PFSK-1 (cell line): Measurements from ENCODE around the gene RABEP2.

Experiments used
- FOXP2 ChIP-seq: optimal IDR thresholded peaks from 2 replicates; pipeline ENCODE3; 2011; ENCODE audit warnings: borderline replicate concordance, control low read depth, inconsistent platforms; ENCODE audit not compliant: insufficient read depth; ENCODE audit errors: extremely low read length, extremely low read depth
- POLR2AphosphoS5 ChIP-seq: IDR thresholded peaks from 2 replicates; pipeline ENCODE4 v1.6.1; 2012; ENCODE audit warnings: low read depth, mild to moderate bottlenecking, control low read depth, low read length, moderate library complexity
- REST ChIP-seq, 2 experiments: IDR thresholded peaks; 2 replicates each; pipeline versions ENCODE4 v1.6.1 to v1.8.0; 2011 to 2012; ENCODE audit warnings: low read depth in 2 of 2, low read length in 2 of 2, control low read depth in 1 of 2, inconsistent platforms in 1 of 2, mild to moderate bottlenecking in 1 of 2, moderate library complexity in 1 of 2; ENCODE audit not compliant: insufficient read depth in 1 of 2
- SIN3A ChIP-seq: IDR thresholded peaks from 2 replicates; pipeline ENCODE4 v1.6.1; 2012; ENCODE audit warnings: mild to moderate bottlenecking, low read length, moderate library complexity, borderline replicate concordance; ENCODE audit not compliant: insufficient read depth
- TAF1 ChIP-seq: IDR thresholded peaks from 2 replicates; pipeline ENCODE4 v1.6.1; 2012; ENCODE audit warnings: low read length, control low read depth, borderline replicate concordance; ENCODE audit not compliant: insufficient read depth

The RABEP2 gene

DNA sequence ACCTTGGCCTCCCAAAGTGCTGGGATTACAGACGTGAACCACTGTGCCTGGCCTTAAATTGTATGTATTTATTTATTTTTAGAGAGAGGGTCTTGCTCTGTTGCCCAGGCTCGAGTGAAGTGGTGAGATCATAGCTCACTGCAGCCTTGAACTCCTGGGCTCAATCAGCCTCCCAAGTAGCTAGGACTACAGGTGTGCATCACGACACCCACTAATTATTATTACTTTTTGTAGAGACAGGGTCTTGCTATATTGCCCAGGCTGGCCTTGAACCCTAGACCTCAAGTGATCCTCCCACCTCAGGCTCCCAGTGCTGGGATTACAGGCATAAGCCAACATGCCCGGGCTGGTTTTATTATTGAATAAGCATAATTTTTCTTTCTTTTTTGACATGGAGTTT, 21.6 kb upstream of the RABEP2 start:
- no peak for TF ChIP-seq FOXP2
- no peak for TF ChIP-seq TAF1
- no peak for TF ChIP-seq POLR2AphosphoS5

DNA sequence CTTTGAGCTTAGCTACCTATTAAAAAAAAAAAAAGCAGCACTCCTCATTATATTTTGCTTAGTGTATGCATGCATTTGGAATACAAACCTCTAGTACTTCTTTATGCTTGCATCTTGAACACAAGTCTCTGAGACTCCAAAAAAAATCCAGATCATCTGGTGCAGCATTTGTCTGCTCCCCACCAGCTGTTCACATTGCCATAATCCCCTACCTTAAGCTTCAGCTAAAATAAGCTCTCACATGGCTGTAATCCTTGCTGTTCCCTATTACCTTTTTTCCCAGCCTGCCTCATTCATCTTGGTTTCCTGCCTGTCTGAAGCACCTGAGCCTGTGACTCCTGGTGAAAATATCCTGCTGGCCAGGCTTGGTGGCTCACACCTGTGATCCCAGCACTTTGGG, 18.2 kb upstream of the RABEP2 start:
- TF ChIP-seq FOXP2 = no peak
- no peak for TF ChIP-seq POLR2AphosphoS5
- TF ChIP-seq REST (IDR thresholded peaks at IDR 0.05; ENCODE audit: insufficient read depth in 1 of 2, low read depth in 2 of 2, low read length in 2 of 2) = no peak
- TF ChIP-seq TAF1 = no peak
- TF ChIP-seq SIN3A = no peak

- TF ChIP-seq REST (IDR thresholded peaks at IDR 0.05; ENCODE audit: insufficient read depth in 1 of 2, low read depth in 2 of 2, low read length in 2 of 2) (no peak), TAF1 (no peak)
These were observed 13.7 kb upstream of the RABEP2 start for GRCh38 chr16:28938721-28939120.

GRCh38 chr16:28937222-28937876, 12.3 kb upstream of the RABEP2 start:
- no peak for TF ChIP-seq SIN3A
- no peak for TF ChIP-seq FOXP2
- TF ChIP-seq POLR2AphosphoS5 = no peak
- TF ChIP-seq REST (IDR thresholded peaks at IDR 0.05; ENCODE audit: insufficient read depth in 1 of 2, low read depth in 2 of 2, low read length in 2 of 2) = no peak
- TF ChIP-seq TAF1 = no peak

DNA sequence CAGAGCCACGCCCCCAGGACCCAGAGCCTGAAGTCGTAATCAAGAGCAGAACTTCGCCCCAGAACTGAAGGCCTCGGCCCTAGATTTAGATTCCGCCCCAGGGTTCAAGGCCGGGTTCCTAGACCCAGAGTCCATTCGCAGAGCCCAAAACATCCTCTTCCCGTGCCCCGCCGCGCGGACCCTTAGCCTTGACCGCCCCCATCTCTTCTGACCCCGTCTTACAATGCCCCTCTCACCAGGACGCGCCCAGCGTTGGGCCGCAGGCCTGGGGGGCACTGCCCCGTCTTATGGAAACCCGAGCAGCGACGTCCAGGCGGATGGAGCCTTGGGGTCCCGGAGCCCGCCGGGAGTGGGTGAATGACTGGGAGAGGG, 11.7 kb upstream of the RABEP2 start:
- no peak for TF ChIP-seq POLR2AphosphoS5
- TF ChIP-seq TAF1 = no peak
- no peak for TF ChIP-seq REST (IDR thresholded peaks at IDR 0.05; ENCODE audit: insufficient read depth in 1 of 2, low read depth in 2 of 2, low read length in 2 of 2)
- no peak for TF ChIP-seq SIN3A
- TF ChIP-seq FOXP2 = no peak
